Activated T-cell treated with anti-CD3 and anti-CD28 coated beads, Interleukin-2, amount 50 U/mL, for 4 hours (primary cell): ENCODE results near the gene RUNX3. TPM values are rescaled to one million over a fixed set of nuclear protein-coding genes. Genes with fewer than 3 reads are reported as not detected.

Experiments
- ATAC-seq, 2 donors: fragments of 200-7000 bp; cut with Tn5 transposase; one replicate each; pipeline ENCODE4 v1.10.0; 2021
- DNase-seq: peaks from one replicate; pipeline ENCODE4 v3.0.0-alpha.2; 2020
- H3K27me3 Mint-ChIP-seq: one replicate; pipeline ENCODE4 v1.8.0; 2021; ENCODE audit warnings: low read depth, mixed read lengths
- H3K36me3 Mint-ChIP-seq: one replicate; pipeline ENCODE4 v1.8.0; 2022; ENCODE audit warnings: mixed read lengths; ENCODE audit not compliant: insufficient read depth
- H3K4me1 Mint-ChIP-seq: one replicate; pipeline ENCODE4 v1.8.0; 2021; ENCODE audit warnings: low read depth, mixed read lengths
- H3K4me3 Mint-ChIP-seq: one replicate; pipeline ENCODE4 v1.8.0; 2021; ENCODE audit warnings: mild to moderate bottlenecking, moderate library complexity, mixed read lengths
- H3K9me3 Mint-ChIP-seq: one replicate; pipeline ENCODE4 v1.8.0; 2021; ENCODE audit warnings: mixed read lengths
- total RNA-seq, 3 donors: library from RNA; stranded (reverse); gene quantifications; one replicate each; pipeline ENCODE4 v1.2.1, GENCODE V29; 2021

RUNX3 gene
- total RNA-seq, 3 donors from 2014 or later: 236 to 264 (median 258) TPM

GRCh38 chr1:24945354-24946326 is 15.6 kb upstream of the RUNX3 start:
- peaks cover 17% of the 10 kb centered on the region for H3K4me1 Mint-ChIP-seq
- DNase-seq: no peak
- H3K9me3 Mint-ChIP-seq: no peaks in the 10 kb centered on the region
- H3K4me3 Mint-ChIP-seq: no peak overlapping the region
- no peaks in the 10 kb centered on the region for H3K36me3 Mint-ChIP-seq
- no peaks in the 10 kb centered on the region for H3K27me3 Mint-ChIP-seq
- ATAC-seq: no peak

GRCh38 chr1:24944318-24944717 is 14.2 kb upstream of the RUNX3 start:
- H3K36me3 Mint-ChIP-seq: no peaks in the 10 kb centered on the region
- no peak for ATAC-seq
- no peak overlapping the region for H3K4me3 Mint-ChIP-seq
- no peak for DNase-seq
- H3K27me3 Mint-ChIP-seq: no peaks in the 10 kb centered on the region
- H3K4me1 Mint-ChIP-seq: peaks cover 12% of the 10 kb centered on the region
- no peaks in the 10 kb centered on the region for H3K9me3 Mint-ChIP-seq

- no peaks in the 10 kb centered on the region for H3K27me3 Mint-ChIP-seq
- ATAC-seq: no peak
- no peaks in the 10 kb centered on the region for H3K9me3 Mint-ChIP-seq
- no peak for DNase-seq
- no peaks in the 10 kb centered on the region for H3K36me3 Mint-ChIP-seq
- H3K4me3 Mint-ChIP-seq: no peak overlapping the region
- H3K4me1 Mint-ChIP-seq: peaks cover 8% of the 10 kb centered on the region
Measured at GRCh38 chr1:24942789-24943188, 12.7 kb upstream of the RUNX3 start.

DNA sequence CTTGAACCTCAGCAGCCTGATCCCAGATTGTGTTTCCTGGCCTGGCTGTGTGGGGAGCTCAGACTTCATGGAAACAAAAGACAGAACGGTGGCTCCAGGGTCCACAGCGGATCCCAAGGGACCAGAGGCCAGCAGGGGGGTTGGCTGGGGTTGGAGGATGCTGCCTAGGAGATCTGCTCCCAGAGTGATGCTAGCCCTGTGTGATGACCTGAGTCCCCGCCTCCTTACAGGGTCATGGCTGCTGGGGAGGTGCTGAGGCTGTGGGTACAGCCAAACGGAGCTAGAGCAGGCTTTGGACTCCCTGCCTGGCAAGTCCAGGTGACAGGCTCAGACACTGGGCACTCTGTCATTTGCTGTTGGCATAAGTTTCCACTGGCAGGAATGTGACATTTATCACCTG is 11.5 kb upstream of the RUNX3 start:
- no peaks in the 10 kb centered on the region for H3K36me3 Mint-ChIP-seq
- H3K27me3 Mint-ChIP-seq: no peaks in the 10 kb centered on the region
- no peak for ATAC-seq
- H3K9me3 Mint-ChIP-seq: no peaks in the 10 kb centered on the region
- DNase-seq: no peak
- no peak overlapping the region for H3K4me3 Mint-ChIP-seq
- H3K4me1 Mint-ChIP-seq: peaks cover 3% of the 10 kb centered on the region

DNA sequence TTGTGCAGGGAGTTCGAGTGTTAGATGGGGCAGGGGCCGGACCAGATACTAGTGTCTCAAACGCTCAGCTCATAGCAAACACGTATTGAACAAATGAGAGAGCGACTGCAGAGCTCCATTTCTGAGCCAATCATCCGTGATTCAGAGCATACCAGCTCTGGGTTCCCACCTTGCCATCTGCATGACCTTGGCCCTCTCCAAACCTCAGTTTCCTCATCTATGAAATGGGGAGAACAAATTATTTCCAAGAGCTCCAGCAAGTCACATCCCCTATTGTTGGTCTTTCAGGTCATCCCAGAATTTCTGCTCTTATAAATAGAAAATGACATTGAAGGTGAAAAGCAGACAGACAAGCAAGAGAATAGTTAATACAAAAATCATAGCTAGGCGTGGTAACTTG is 10.2 kb upstream of the RUNX3 start:
- Mint-ChIP-seq H3K27me3 (no peaks in the 10 kb centered on the region), H3K4me1 (peaks cover 10% of the 10 kb centered on the region), H3K36me3 (peaks cover 2% of the 10 kb centered on the region), H3K9me3 (no peaks in the 10 kb centered on the region), H3K4me3 (no peak overlapping the region)
- ATAC-seq (no peak), DNase-seq (no peak)

GRCh38 chr1:24939675-24940193 is 9.7 kb upstream of the RUNX3 start:
- DNase-seq (no peak), ATAC-seq (no peak)
- H3K4me1 Mint-ChIP-seq: peaks cover 11% of the 10 kb centered on the region
- peaks cover 2% of the 10 kb centered on the region for H3K36me3 Mint-ChIP-seq
- no peak overlapping the region for H3K4me3 Mint-ChIP-seq
- no peaks in the 10 kb centered on the region for H3K27me3 Mint-ChIP-seq
- H3K9me3 Mint-ChIP-seq: no peaks in the 10 kb centered on the region

GRCh38 chr1:24939040-24939674 is 9.1 kb upstream of the RUNX3 start:
- H3K4me3 Mint-ChIP-seq: no peak overlapping the region
- H3K36me3 Mint-ChIP-seq: peaks cover 2% of the 10 kb centered on the region
- no peaks in the 10 kb centered on the region for H3K27me3 Mint-ChIP-seq
- H3K4me1 Mint-ChIP-seq: peaks cover 16% of the 10 kb centered on the region
- no peak for DNase-seq
- ATAC-seq: no peak
- no peaks in the 10 kb centered on the region for H3K9me3 Mint-ChIP-seq

DNA sequence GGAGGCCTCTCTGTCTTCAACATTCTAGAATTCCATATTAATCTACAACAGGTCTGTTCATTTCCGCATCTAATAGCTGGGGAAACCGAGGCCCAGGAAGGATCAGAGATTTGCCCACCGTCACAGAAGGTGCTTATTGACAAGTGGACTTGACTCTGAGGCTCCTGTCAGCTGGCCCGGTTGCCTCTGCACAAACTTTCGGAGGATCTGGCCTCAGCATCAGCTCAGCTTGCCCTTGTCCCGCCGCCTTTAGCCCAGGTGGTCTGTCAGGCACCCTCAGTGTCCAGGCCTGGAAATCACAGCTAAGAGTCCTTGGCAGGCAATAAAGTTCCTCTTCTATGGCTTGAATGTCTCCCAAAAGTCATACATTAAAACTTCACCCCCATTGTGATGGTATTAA is 8.2 kb upstream of the RUNX3 start:
- Mint-ChIP-seq H3K27me3 (no peaks in the 10 kb centered on the region), H3K9me3 (no peaks in the 10 kb centered on the region), H3K36me3 (peaks cover 5% of the 10 kb centered on the region), H3K4me1 (peaks cover 22% of the 10 kb centered on the region), H3K4me3 (no peak overlapping the region)
- DNase-seq: no peak
- ATAC-seq: no peak

DNA sequence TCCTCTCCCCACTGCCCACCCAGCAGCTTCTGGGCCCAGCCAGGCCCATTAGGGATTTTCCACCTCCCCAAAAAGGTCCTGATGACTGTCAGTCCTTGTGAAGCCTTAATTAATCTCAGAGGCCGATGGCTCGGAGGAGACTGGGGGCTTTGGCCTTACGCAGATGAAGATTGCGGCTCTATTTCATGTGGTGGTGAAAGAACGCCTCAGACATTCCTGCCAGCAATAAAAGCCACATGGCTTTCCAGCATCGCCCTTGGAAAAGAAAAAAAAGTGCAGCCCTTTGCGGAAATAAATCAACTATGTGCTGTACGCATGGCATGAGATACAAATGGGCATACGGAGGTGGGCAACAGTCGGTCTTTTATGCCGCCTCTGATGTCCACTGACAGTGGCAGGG is 6.6 kb upstream of the RUNX3 start:
- no peaks in the 10 kb centered on the region for H3K27me3 Mint-ChIP-seq
- DNase-seq (no peak), ATAC-seq (no peak)
- peaks cover 5% of the 10 kb centered on the region for H3K36me3 Mint-ChIP-seq
- H3K9me3 Mint-ChIP-seq: no peaks in the 10 kb centered on the region
- H3K4me3 Mint-ChIP-seq: no peak overlapping the region
- peaks cover 29% of the 10 kb centered on the region for H3K4me1 Mint-ChIP-seq

DNA sequence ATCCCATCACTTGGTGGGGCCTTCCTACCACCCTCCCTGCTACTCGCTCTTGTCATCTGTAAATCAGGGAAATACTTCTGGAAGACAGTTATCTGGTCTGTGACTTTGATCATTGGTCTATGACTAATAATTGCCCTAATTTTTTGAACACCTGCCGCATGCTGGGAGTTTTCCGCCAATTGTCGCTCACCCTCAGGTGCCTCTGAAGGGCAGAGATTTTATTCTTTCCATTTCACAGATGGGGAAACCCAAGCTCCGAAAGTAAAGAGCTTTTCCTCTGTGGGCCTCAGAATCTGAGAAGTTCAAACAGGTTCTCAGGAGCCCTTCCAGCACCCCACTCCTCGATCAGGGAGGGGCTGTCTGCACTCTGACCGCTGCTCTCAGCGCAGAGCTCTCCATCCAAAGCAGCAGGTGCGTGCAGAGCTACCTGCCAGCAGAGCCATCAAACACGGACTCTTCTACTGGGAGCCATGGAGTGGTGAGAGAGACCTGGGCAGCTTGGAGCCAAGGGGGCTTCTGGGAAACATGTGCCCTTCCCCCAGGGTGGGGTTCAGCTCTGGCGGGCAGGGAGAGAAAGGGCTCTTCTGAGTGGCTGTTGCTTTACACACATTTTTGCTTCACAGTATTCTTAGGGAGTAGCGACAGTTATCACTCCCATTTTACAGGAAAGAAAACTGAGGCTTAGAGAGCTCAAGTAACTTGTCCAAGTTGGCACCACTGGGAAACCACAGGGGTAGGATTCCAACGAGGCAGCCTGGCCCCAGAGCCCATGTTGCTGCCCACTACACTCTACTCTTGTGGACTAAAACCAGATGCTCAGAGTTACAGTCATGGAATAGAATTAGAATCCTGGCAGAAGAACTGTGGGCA is 5.8 kb upstream of the RUNX3 start:
- no peaks in the 10 kb centered on the region for H3K27me3 Mint-ChIP-seq
- no peak for ATAC-seq
- peaks cover 35% of the 10 kb centered on the region for H3K4me1 Mint-ChIP-seq
- no peak for DNase-seq
- no peak overlapping the region for H3K4me3 Mint-ChIP-seq
- H3K9me3 Mint-ChIP-seq: no peaks in the 10 kb centered on the region
- peaks cover 5% of the 10 kb centered on the region for H3K36me3 Mint-ChIP-seq

- no peaks in the 10 kb centered on the region for H3K9me3 Mint-ChIP-seq
- peaks cover 39% of the 10 kb centered on the region for H3K4me1 Mint-ChIP-seq
- peaks cover 5% of the 10 kb centered on the region for H3K36me3 Mint-ChIP-seq
- ATAC-seq: no peak
- DNase-seq: no peak
- H3K27me3 Mint-ChIP-seq: no peaks in the 10 kb centered on the region
- no peak overlapping the region for H3K4me3 Mint-ChIP-seq
Measured at GRCh38 chr1:24935196-24935526, 5.1 kb upstream of the RUNX3 start.

GRCh38 chr1:24934310-24935195 is 4.5 kb upstream of the RUNX3 start:
- H3K4me1 Mint-ChIP-seq: peaks cover 39% of the 10 kb centered on the region
- H3K4me3 Mint-ChIP-seq: no peak overlapping the region
- DNase-seq (no peak), ATAC-seq (no peak)
- peaks cover 5% of the 10 kb centered on the region for H3K36me3 Mint-ChIP-seq
- no peaks in the 10 kb centered on the region for H3K9me3 Mint-ChIP-seq
- H3K27me3 Mint-ChIP-seq: no peaks in the 10 kb centered on the region

- no peak overlapping the region for H3K4me3 Mint-ChIP-seq
- H3K27me3 Mint-ChIP-seq: no peaks in the 10 kb centered on the region
- DNase-seq (no peak), ATAC-seq (no peak)
- peaks cover 8% of the 10 kb centered on the region for H3K36me3 Mint-ChIP-seq
- no peaks in the 10 kb centered on the region for H3K9me3 Mint-ChIP-seq
- H3K4me1 Mint-ChIP-seq: peaks cover 39% of the 10 kb centered on the region
Measured at GRCh38 chr1:24933468-24933867, 3.4 kb upstream of the RUNX3 start.
